Type B pancreatic cell (in vitro differentiated cells): ENCODE results near the gene HSPG2. TPM values are rescaled to one million over a fixed set of nuclear protein-coding genes. Genes with fewer than 3 reads are reported as not detected.

Experiments
- DNase-seq: peaks from one replicate; pipeline ENCODE4 v3.0.0; 2021; ENCODE audit warnings: mixed read lengths; ENCODE audit not compliant: unreplicated experiment; ENCODE audit errors: extremely low spot score
- H3K27ac Mint-ChIP-seq: 2 replicates; pipeline ENCODE4 v1.8.0; 2021; ENCODE audit warnings: mild to moderate bottlenecking, mixed read lengths
- H3K27me3 Mint-ChIP-seq: 2 replicates; pipeline ENCODE4 v1.8.0; 2021; ENCODE audit warnings: mixed read lengths
- H3K36me3 Mint-ChIP-seq: 2 replicates; pipeline ENCODE4 v1.8.0; 2021; ENCODE audit warnings: mixed read lengths
- H3K4me1 Mint-ChIP-seq: one replicate; pipeline ENCODE4 v1.8.0; 2021; ENCODE audit warnings: mixed read lengths; ENCODE audit not compliant: unreplicated experiment
- H3K4me3 Mint-ChIP-seq: 2 replicates; pipeline ENCODE4 v1.8.0; 2021; ENCODE audit warnings: mild to moderate bottlenecking, mixed read lengths
- H3K9me3 Mint-ChIP-seq: 2 replicates; pipeline ENCODE4 v1.8.0; 2021; ENCODE audit warnings: mixed read lengths
- CTCF ChIP-seq: fragments of 200-600 bp; sonication (generic); conservative IDR thresholded peaks from 2 replicates; pipeline ENCODE4 v1.5.0; 2021; ENCODE audit warnings: antibody characterized with exemption, mild to moderate bottlenecking
- total RNA-seq: library from RNA; stranded (reverse); gene quantifications from 2 replicates; pipeline ENCODE4 v1.2.1, GENCODE V29; 2021; ENCODE audit warnings: low replicate concordance

HSPG2 gene
- total RNA-seq, 1 donor from 2014 or later, result 130 TPM

GRCh38 chr1:21888500-21888899 lies 48.6 kb downstream of the HSPG2 start:
- H3K9me3 Mint-ChIP-seq, result no peaks in the 10 kb centered on the region
- H3K4me1 Mint-ChIP-seq, result no peaks in the 10 kb centered on the region
- DNase-seq, result no peak
- H3K36me3 Mint-ChIP-seq, result peaks cover 6% of the 10 kb centered on the region
- H3K27me3 Mint-ChIP-seq, result no peaks in the 10 kb centered on the region
- H3K4me3 Mint-ChIP-seq, result no peak overlapping the region
- TF ChIP-seq CTCF, result no peak
- no peak overlapping the region for H3K27ac Mint-ChIP-seq

GRCh38 chr1:21887796-21888195 lies 49.3 kb downstream of the HSPG2 start:
- Mint-ChIP-seq H3K27ac (no peak overlapping the region), H3K9me3 (no peaks in the 10 kb centered on the region), H3K4me3 (no peak overlapping the region), H3K4me1 (no peaks in the 10 kb centered on the region), H3K36me3 (peaks cover 6% of the 10 kb centered on the region), H3K27me3 (no peaks in the 10 kb centered on the region)
- no peak for TF ChIP-seq CTCF
- no peak for DNase-seq

GRCh38 chr1:21887216-21887736 lies 49.8 kb downstream of the HSPG2 start:
- Mint-ChIP-seq H3K27me3 (no peaks in the 10 kb centered on the region), H3K9me3 (no peaks in the 10 kb centered on the region), H3K27ac (no peak overlapping the region), H3K36me3 (peaks cover 6% of the 10 kb centered on the region), H3K4me3 (no peak overlapping the region), H3K4me1 (no peaks in the 10 kb centered on the region)
- TF ChIP-seq CTCF, result no peak
- no peak for DNase-seq

GRCh38 chr1:21886486-21887215 lies 50.5 kb downstream of the HSPG2 start:
- no peaks in the 10 kb centered on the region for H3K9me3 Mint-ChIP-seq
- H3K4me3 Mint-ChIP-seq, result no peak overlapping the region
- TF ChIP-seq CTCF, result no peak
- peaks cover 6% of the 10 kb centered on the region for H3K36me3 Mint-ChIP-seq
- H3K27ac Mint-ChIP-seq, result peak overlapping the region; percentile 6
- H3K4me1 Mint-ChIP-seq, result no peaks in the 10 kb centered on the region
- no peaks in the 10 kb centered on the region for H3K27me3 Mint-ChIP-seq
- DNase-seq, result no peak

- no peak overlapping the region for H3K27ac Mint-ChIP-seq
- no peaks in the 10 kb centered on the region for H3K27me3 Mint-ChIP-seq
Measured at GRCh38 chr1:21885236-21886037, 51.7 kb downstream of the HSPG2 start.

More at GRCh38 chr1:21885236-21886037, 51.7 kb downstream of the HSPG2 start:
- Mint-ChIP-seq H3K9me3 (no peaks in the 10 kb centered on the region), H3K36me3 (peaks cover 6% of the 10 kb centered on the region), H3K4me1 (no peaks in the 10 kb centered on the region), H3K4me3 (no peak overlapping the region)
- no peak for DNase-seq
- no peak for TF ChIP-seq CTCF
